ENCODE measurements around the gene NTN4.

DNA sequence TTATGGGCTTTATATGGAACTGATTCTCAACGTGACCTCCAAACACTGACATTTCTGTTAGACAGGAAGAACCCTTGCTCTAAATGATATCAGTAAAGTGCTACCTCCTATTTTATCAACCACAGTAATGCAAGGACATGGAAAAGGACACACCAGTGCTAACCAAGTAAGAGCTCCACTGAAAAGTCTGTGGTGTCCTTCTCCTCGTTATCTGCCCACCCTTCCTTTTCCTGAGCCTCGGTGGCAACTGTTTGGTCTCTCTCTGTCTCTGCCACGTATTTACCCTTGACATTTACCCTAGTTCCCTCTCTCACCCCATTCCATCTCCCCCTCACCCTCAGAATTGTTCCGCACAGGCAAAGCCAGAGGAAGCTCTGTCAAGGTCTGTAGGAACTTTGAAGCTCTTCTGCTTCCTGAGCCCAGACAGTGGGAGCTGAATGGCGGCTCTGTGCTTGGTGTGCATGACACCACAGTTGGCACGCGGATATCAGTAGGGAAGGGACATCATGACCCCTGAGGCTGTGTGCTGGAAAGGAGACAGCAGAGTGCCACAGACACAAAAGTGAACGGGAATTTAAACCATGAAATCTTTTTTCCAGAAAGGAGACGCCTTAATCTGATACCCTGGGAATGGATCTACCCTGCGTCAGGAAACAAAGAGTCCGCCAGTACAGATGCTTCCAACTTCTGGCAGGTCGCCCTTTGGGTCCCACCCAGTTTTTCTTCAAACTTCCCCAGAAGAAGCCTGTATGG lies 50.8 kb downstream of the NTN4 start:
- peak in 1 of 2 donors; percentile 17 for TF ChIP-seq POLR2A (IDR thresholded peaks at IDR 0.05)
- TF ChIP-seq, protein P1, sequence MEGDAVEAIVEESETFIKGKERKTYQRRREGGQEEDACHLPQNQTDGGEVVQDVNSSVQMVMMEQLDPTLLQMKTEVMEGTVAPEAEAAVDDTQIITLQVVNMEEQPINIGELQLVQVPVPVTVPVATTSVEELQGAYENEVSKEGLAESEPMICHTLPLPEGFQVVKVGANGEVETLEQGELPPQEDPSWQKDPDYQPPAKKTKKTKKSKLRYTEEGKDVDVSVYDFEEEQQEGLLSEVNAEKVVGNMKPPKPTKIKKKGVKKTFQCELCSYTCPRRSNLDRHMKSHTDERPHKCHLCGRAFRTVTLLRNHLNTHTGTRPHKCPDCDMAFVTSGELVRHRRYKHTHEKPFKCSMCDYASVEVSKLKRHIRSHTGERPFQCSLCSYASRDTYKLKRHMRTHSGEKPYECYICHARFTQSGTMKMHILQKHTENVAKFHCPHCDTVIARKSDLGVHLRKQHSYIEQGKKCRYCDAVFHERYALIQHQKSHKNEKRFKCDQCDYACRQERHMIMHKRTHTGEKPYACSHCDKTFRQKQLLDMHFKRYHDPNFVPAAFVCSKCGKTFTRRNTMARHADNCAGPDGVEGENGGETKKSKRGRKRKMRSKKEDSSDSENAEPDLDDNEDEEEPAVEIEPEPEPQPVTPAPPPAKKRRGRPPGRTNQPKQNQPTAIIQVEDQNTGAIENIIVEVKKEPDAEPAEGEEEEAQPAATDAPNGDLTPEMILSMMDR (IDR thresholded peaks at IDR 0.05): no peak
